ENCODE results near the gene HDAC7.
A peak's percentile ranks its signal among the peaks of the same experiment; 100 is the strongest.

Gene HDAC7

GRCh38 chr12:47776471-47777143, 43.1 kb downstream of the HDAC7 start:
- peak in 3 of 42 donors; percentile 37 to 61 (median 39) for DNase-seq
- intact Hi-C loops (cut with DNase I) = no loop called here

GRCh38 chr12:47775100-47775911, 44.4 kb downstream of the HDAC7 start:
- intact Hi-C loops (cut with DNase I) = no loop called here
- DNase-seq = peak in 29 of 42 donors; percentile 57 to 86 (median 71)

GRCh38 chr12:47774663-47775062, 45.0 kb downstream of the HDAC7 start:
- intact Hi-C loops (cut with DNase I) = no loop called here
- DNase-seq = peak in 3 of 42 donors; percentile 44 to 50 (median 47)

GRCh38 chr12:47773858-47774580, 45.7 kb downstream of the HDAC7 start:
- DNase-seq = peak in 2 of 42 donors; percentile 44 to 56
- intact Hi-C loops (cut with DNase I) = no loop called here

- peak in 41 of 42 donors; percentile 46 to 91 (median 83) for DNase-seq
- intact Hi-C loops (cut with DNase I) = no loop called here
Measured at GRCh38 chr12:47773062-47773857, 46.4 kb downstream of the HDAC7 start, which contains the start of gene SLC48A1. Gene SLC48A1 (plus strand): TSS chr12:47773238. CDS start chr12:47773305, 67 bp downstream.

- DNase-seq = no peak
- intact Hi-C loops (cut with DNase I) = no loop called here
Measured at GRCh38 chr12:47772738-47773061, 47.0 kb downstream of the HDAC7 start.

- intact Hi-C loops (cut with DNase I) = no loop called here
- DNase-seq = peak in 7 of 42 donors; percentile 35 to 74 (median 46)
Measured at GRCh38 chr12:47772094-47772660, 47.5 kb downstream of the HDAC7 start.

- no peak for DNase-seq
- intact Hi-C loops (cut with DNase I) = no loop called here
Measured at GRCh38 chr12:47771304-47771703, 48.4 kb downstream of the HDAC7 start.

GRCh38 chr12:47770086-47770726, 49.5 kb downstream of the HDAC7 start:
- DNase-seq = no peak
- intact Hi-C loops (cut with DNase I) = no loop called here

GRCh38 chr12:47769234-47770085, 50.2 kb downstream of the HDAC7 start:
- intact Hi-C loops (cut with DNase I) = no loop called here
- no peak for DNase-seq

GRCh38 chr12:47768323-47768811, 51.3 kb downstream of the HDAC7 start:
- DNase-seq = no peak
- intact Hi-C loops (cut with DNase I) = no loop called here

GRCh38 chr12:47767216-47767724, 52.4 kb downstream of the HDAC7 start:
- DNase-seq = peak in 35 of 42 donors; percentile 48 to 87 (median 72)
- intact Hi-C loops (cut with DNase I) = no loop called here

GRCh38 chr12:47766502-47767215, 53.0 kb downstream of the HDAC7 start:
- no peak for DNase-seq
- intact Hi-C loops (cut with DNase I) = no loop called here

- DNase-seq = peak in 1 of 42 donors; percentile 7
- intact Hi-C loops (cut with DNase I) = no loop called here
Measured at GRCh38 chr12:47763481-47764346, 56.0 kb downstream of the HDAC7 start.

- DNase-seq = no peak
- intact Hi-C loops (cut with DNase I) = no loop called here
Measured at GRCh38 chr12:47762850-47763465, 56.7 kb downstream of the HDAC7 start.

Measured in head of caudate nucleus (tissue), 42 donors.